Stimulated activated CD4-positive, alpha-beta T cell treated with anti-CD3 and anti-CD28 coated beads, Interleukin-1b, Interleukin-23, amount 100 ng/mL, for 48 hours (primary cell): ENCODE results near the gene KPRP.

Experiments
- DNase-seq: peaks from one replicate; pipeline ENCODE4 v3.0.0-alpha.2; 2020

The KPRP gene

GRCh38 chr1:152757747-152758146, at the start of gene KPRP:
Gene KPRP (plus strand): TSS chr1:152758025. CDS start chr1:152759589, 1,564 bp downstream.
- no peak for DNase-seq

- no peak for DNase-seq
Observed at GRCh38 chr1:152718238-152718637, 39.6 kb upstream of the KPRP start.

GRCh38 chr1:152725261-152725660, 32.6 kb upstream of the KPRP start:
- no peak for DNase-seq

GRCh38 chr1:152728986-152729385, 28.8 kb upstream of the KPRP start:
- no peak for DNase-seq

GRCh38 chr1:152735648-152736047, 22.2 kb upstream of the KPRP start:
- DNase-seq = no peak

GRCh38 chr1:152737997-152738396, 19.8 kb upstream of the KPRP start:
- no peak for DNase-seq

- DNase-seq = no peak
Observed at GRCh38 chr1:152739841-152740240, 18.0 kb upstream of the KPRP start.

GRCh38 chr1:152741656-152742055, 16.2 kb upstream of the KPRP start:
- DNase-seq = no peak

GRCh38 chr1:152743371-152744145, 14.3 kb upstream of the KPRP start:
- DNase-seq = no peak

- no peak for DNase-seq
Observed at GRCh38 chr1:152745289-152745704, 12.5 kb upstream of the KPRP start.

- DNase-seq = no peak
Observed at GRCh38 chr1:152745765-152746444, 11.9 kb upstream of the KPRP start.

- no peak for DNase-seq
Observed at GRCh38 chr1:152747831-152748230, 10.0 kb upstream of the KPRP start.

- no peak for DNase-seq
Observed at GRCh38 chr1:152752225-152752624, 5.6 kb upstream of the KPRP start.

GRCh38 chr1:152753586-152753985, 4.2 kb upstream of the KPRP start:
- DNase-seq = no peak

- DNase-seq = no peak
Observed at GRCh38 chr1:152756872-152757271, 953 bp upstream of the KPRP start.

- no peak for DNase-seq
Observed at GRCh38 chr1:152758636-152759035, 811 bp downstream of the KPRP start.

- DNase-seq = no peak
Observed at GRCh38 chr1:152759453-152760173, 1.8 kb downstream of the KPRP start.

- DNase-seq = no peak
Observed at GRCh38 chr1:152760551-152761190, 2.8 kb downstream of the KPRP start.

GRCh38 chr1:152761609-152762213, 3.9 kb downstream of the KPRP start:
- no peak for DNase-seq

- DNase-seq = no peak
Observed at GRCh38 chr1:152768847-152769533, 11.2 kb downstream of the KPRP start.

- no peak for DNase-seq
Observed at GRCh38 chr1:152770411-152770810, 12.6 kb downstream of the KPRP start.

- DNase-seq = no peak
Observed at GRCh38 chr1:152774875-152775274, 17.1 kb downstream of the KPRP start, which contains the start of gene LCE1F. Gene LCE1F (plus strand): TSS chr1:152775140. CDS start chr1:152776372, 1,232 bp downstream.
